HEK293 (cell line): ENCODE data around the gene MBD5.

Experiments used
- BCL11A ChIP-seq: fragments of 450-650 bp; formaldehyde crosslinking; IDR thresholded peaks from 2 replicates; pipeline ENCODE4 v1.5.1; 2016; ENCODE audit warnings: low read depth, missing biosample characterization, missing genetic modification characterization
- FEZF1 ChIP-seq: fragments of 450-650 bp; formaldehyde crosslinking; IDR thresholded peaks from 2 replicates; pipeline ENCODE4 v1.5.1; 2016; ENCODE audit warnings: missing biosample characterization, missing genetic modification characterization
- GLI4 ChIP-seq: fragments of 450-650 bp; formaldehyde crosslinking; IDR thresholded peaks from 2 replicates; pipeline ENCODE4 v1.5.1; 2016; ENCODE audit warnings: missing biosample characterization, missing genetic modification characterization
- KLF8 ChIP-seq: fragments of 450-650 bp; formaldehyde crosslinking; IDR thresholded peaks from 2 replicates; pipeline ENCODE4 v1.5.1; 2016; ENCODE audit warnings: missing biosample characterization, missing genetic modification characterization
- MZF1 ChIP-seq: fragments of 450-650 bp; formaldehyde crosslinking; IDR thresholded peaks from 2 replicates; pipeline ENCODE4 v1.5.1; 2017; ENCODE audit warnings: missing biosample characterization, missing genetic modification characterization, borderline replicate concordance
- PBX3 ChIP-seq: sonication (generic); formaldehyde crosslinking; IDR thresholded peaks from 2 replicates; pipeline ENCODE4 v1.8.1; 2022; ENCODE audit warnings: mild to moderate bottlenecking, moderate library complexity, missing genetic modification reagents
- SP2 ChIP-seq: fragments of 450-650 bp; formaldehyde crosslinking; IDR thresholded peaks from 2 replicates; pipeline ENCODE4 v1.5.1; 2016; ENCODE audit warnings: missing biosample characterization, missing genetic modification characterization
- SP7 ChIP-seq: fragments of 450-650 bp; formaldehyde crosslinking; IDR thresholded peaks from 2 replicates; pipeline ENCODE4 v1.5.1; 2016; ENCODE audit warnings: missing biosample characterization, missing genetic modification characterization
- TCF7L2 ChIP-seq: IDR thresholded peaks from 2 replicates; pipeline ENCODE4 v1.6.1; 2011; ENCODE audit warnings: low read depth, mild to moderate bottlenecking, inconsistent platforms, low read length, moderate library complexity, borderline replicate concordance
- ZBTB20 ChIP-seq: fragments of 450-650 bp; formaldehyde crosslinking; IDR thresholded peaks from 2 replicates; pipeline ENCODE4 v1.5.1; 2016; ENCODE audit warnings: missing biosample characterization, missing genetic modification characterization
- ZBTB8A ChIP-seq: fragments of 450-650 bp; formaldehyde crosslinking; IDR thresholded peaks from 2 replicates; pipeline ENCODE4 v1.5.1; 2016; ENCODE audit warnings: missing biosample characterization, missing genetic modification characterization
- ZEB2 ChIP-seq: fragments of 450-650 bp; formaldehyde crosslinking; IDR thresholded peaks from 2 replicates; pipeline ENCODE4 v1.5.1; 2016; ENCODE audit warnings: missing biosample characterization, missing genetic modification characterization
- ZNF169 ChIP-seq: fragments of 450-650 bp; formaldehyde crosslinking; IDR thresholded peaks from 2 replicates; pipeline ENCODE4 v1.5.1; 2016; ENCODE audit warnings: missing biosample characterization, missing genetic modification characterization
- ZNF2 ChIP-seq: fragments of 450-650 bp; formaldehyde crosslinking; IDR thresholded peaks from 2 replicates; pipeline ENCODE4 v1.5.1; 2016; ENCODE audit warnings: missing biosample characterization, missing genetic modification characterization
- ZNF202 ChIP-seq: fragments of 450-650 bp; formaldehyde crosslinking; IDR thresholded peaks from 2 replicates; pipeline ENCODE4 v1.5.1; 2016; ENCODE audit warnings: missing biosample characterization, missing genetic modification characterization, borderline replicate concordance
- ZNF248 ChIP-seq: fragments of 450-650 bp; formaldehyde crosslinking; IDR thresholded peaks from 2 replicates; pipeline ENCODE4 v1.5.1; 2017; ENCODE audit warnings: missing biosample characterization, missing genetic modification characterization
- ZNF266 ChIP-seq: fragments of 450-650 bp; formaldehyde crosslinking; IDR thresholded peaks from 2 replicates; pipeline ENCODE4 v1.5.1; 2016; ENCODE audit warnings: missing biosample characterization, missing genetic modification characterization, low read depth
- ZNF302 ChIP-seq: fragments of 450-650 bp; formaldehyde crosslinking; IDR thresholded peaks from 2 replicates; pipeline ENCODE4 v1.5.1; 2016; ENCODE audit warnings: missing biosample characterization, missing genetic modification characterization, low read depth
- ZNF311 ChIP-seq: fragments of 450-650 bp; formaldehyde crosslinking; IDR thresholded peaks from 2 replicates; pipeline ENCODE4 v1.5.1; 2017; ENCODE audit warnings: missing biosample characterization, missing genetic modification characterization, borderline replicate concordance
- ZNF324 ChIP-seq: fragments of 450-650 bp; formaldehyde crosslinking; IDR thresholded peaks from 2 replicates; pipeline ENCODE4 v1.5.1; 2016; ENCODE audit warnings: missing biosample characterization, missing genetic modification characterization
- ZNF366 ChIP-seq: fragments of 450-650 bp; formaldehyde crosslinking; conservative IDR thresholded peaks from 2 replicates; pipeline ENCODE4 v1.5.1; 2016; ENCODE audit warnings: missing biosample characterization, missing genetic modification characterization
- ZNF600 ChIP-seq: fragments of 450-650 bp; formaldehyde crosslinking; IDR thresholded peaks from 2 replicates; pipeline ENCODE4 v1.5.1; 2016; ENCODE audit warnings: missing biosample characterization, missing genetic modification characterization
- ZNF624 ChIP-seq: fragments of 450-650 bp; formaldehyde crosslinking; IDR thresholded peaks from 2 replicates; pipeline ENCODE4 v1.5.1; 2017; ENCODE audit warnings: missing biosample characterization, missing genetic modification characterization
- ZNF658 ChIP-seq: fragments of 450-650 bp; formaldehyde crosslinking; IDR thresholded peaks from 2 replicates; pipeline ENCODE4; 2016; ENCODE audit warnings: missing biosample characterization, missing genetic modification characterization
- ZNF707 ChIP-seq: fragments of 450-650 bp; formaldehyde crosslinking; IDR thresholded peaks from 2 replicates; pipeline ENCODE4 v1.5.1; 2016; ENCODE audit warnings: missing biosample characterization, missing genetic modification characterization
- ZNF785 ChIP-seq: fragments of 450-650 bp; formaldehyde crosslinking; IDR thresholded peaks from 2 replicates; pipeline ENCODE4 v1.5.1; 2016; ENCODE audit warnings: missing biosample characterization, missing genetic modification characterization
- ZNF830 ChIP-seq: fragments of 450-650 bp; IDR thresholded peaks from 2 replicates; pipeline ENCODE4 v1.5.0; 2018; ENCODE audit warnings: missing biosample characterization, missing genetic modification characterization, low read depth, mild to moderate bottlenecking, moderate library complexity
- ZNF843 ChIP-seq: fragments of 450-650 bp; formaldehyde crosslinking; IDR thresholded peaks from 2 replicates; pipeline ENCODE4 v1.5.1; 2016; ENCODE audit warnings: missing biosample characterization, missing genetic modification characterization
- ZSCAN30 ChIP-seq: fragments of 450-650 bp; IDR thresholded peaks from 2 replicates; pipeline ENCODE4 v1.5.1; 2018; ENCODE audit warnings: missing biosample characterization, mild to moderate bottlenecking, missing genetic modification characterization, moderate library complexity
- TF ChIP-seq, protein P1 (sequence below): fragments of 450-650 bp; formaldehyde crosslinking; optimal IDR thresholded peaks from 2 replicates; pipeline ENCODE3; 2016; ENCODE audit warnings: missing biosample characterization, mild to moderate bottlenecking, missing genetic modification characterization
- TF ChIP-seq, protein P2 (sequence below): fragments of 450-650 bp; formaldehyde crosslinking; IDR thresholded peaks from 2 replicates; pipeline ENCODE4 v1.5.1; 2016; ENCODE audit warnings: missing biosample characterization, missing genetic modification characterization
- TF ChIP-seq, protein P3 (sequence below): fragments of 450-650 bp; formaldehyde crosslinking; IDR thresholded peaks from 2 replicates; pipeline ENCODE4 v1.5.1; 2017; ENCODE audit warnings: missing biosample characterization, missing genetic modification characterization
- TF ChIP-seq, protein P4 (sequence below): fragments of 450-650 bp; formaldehyde crosslinking; IDR thresholded peaks from 2 replicates; pipeline ENCODE4 v1.5.1; 2016; ENCODE audit warnings: missing biosample characterization, missing genetic modification characterization
- TF ChIP-seq, protein P5 (sequence below): fragments of 450-650 bp; formaldehyde crosslinking; IDR thresholded peaks from 2 replicates; pipeline ENCODE4 v1.5.1; 2016; ENCODE audit warnings: missing biosample characterization, missing genetic modification characterization

The MBD5 gene

DNA sequence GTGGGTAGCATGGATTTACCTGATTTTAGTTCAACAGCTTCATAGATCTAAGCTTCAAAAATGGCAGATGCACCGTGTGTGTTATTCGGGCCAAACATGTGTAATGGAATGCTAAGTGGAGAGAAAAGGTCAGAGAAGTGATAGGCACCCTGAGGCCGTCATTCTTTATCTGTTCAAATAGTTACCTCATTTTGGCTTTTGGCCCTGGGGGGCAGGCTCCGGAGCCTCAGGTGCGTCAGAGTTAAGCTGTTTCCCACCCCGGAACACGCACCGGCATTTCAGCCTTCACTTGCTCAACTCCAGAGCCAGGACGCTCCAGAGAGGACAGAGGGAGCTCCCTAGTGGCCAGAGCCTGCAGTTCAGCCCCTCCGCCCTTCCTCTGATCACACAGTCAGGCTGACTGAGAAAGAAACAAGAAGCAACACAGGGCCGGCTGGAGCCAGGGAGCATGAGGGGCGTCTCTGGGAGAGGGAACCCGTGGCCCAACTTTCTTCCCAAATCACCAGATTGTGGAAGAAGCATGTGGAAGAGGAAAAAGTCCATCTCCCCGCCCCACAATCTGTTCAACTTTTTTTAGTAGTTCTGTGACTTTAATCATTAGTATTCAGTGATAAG is 488.5 kb downstream of the MBD5 start (continued):
- no peak for TF ChIP-seq ZNF311 (tag by site-specific recombination)
- TF ChIP-seq ZNF624 (tag by site-specific recombination) = no peak
- no peak for TF ChIP-seq TCF7L2
- TF ChIP-seq, protein P1, sequence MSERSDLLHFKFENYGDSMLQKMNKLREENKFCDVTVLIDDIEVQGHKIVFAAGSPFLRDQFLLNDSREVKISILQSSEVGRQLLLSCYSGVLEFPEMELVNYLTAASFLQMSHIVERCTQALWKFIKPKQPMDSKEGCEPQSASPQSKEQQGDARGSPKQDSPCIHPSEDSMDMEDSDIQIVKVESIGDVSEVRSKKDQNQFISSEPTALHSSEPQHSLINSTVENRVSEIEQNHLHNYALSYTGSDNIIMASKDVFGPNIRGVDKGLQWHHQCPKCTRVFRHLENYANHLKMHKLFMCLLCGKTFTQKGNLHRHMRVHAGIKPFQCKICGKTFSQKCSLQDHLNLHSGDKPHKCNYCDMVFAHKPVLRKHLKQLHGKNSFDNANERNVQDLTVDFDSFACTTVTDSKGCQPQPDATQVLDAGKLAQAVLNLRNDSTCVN (tag by site-specific recombination) = no peak
- peak; percentile 94 for TF ChIP-seq ZBTB20 (tag by site-specific recombination)
- peak; percentile 61; the same call in 1 of the 2 replicates for TF ChIP-seq ZEB2 (tag by site-specific recombination)
- no peak for TF ChIP-seq ZNF2 (tag by site-specific recombination)
- TF ChIP-seq KLF8 (tag by site-specific recombination) = no peak
- TF ChIP-seq ZNF830 = no peak
- TF ChIP-seq ZBTB8A = no peak
- no peak for TF ChIP-seq ZNF202
- TF ChIP-seq ZNF302 (tag by site-specific recombination) = no peak
- TF ChIP-seq, protein P2, sequence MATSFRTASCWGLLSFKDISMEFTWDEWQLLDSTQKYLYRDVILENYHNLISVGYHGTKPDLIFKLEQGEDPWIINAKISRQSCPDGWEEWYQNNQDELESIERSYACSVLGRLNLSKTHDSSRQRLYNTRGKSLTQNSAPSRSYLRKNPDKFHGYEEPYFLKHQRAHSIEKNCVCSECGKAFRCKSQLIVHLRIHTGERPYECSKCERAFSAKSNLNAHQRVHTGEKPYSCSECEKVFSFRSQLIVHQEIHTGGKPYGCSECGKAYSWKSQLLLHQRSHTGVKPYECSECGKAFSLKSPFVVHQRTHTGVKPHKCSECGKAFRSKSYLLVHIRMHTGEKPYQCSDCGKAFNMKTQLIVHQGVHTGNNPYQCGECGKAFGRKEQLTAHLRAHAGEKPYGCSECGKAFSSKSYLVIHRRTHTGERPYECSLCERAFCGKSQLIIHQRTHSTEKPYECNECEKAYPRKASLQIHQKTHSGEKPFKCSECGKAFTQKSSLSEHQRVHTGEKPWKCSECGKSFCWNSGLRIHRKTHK (tag by site-specific recombination) = no peak
- TF ChIP-seq SP2 = no peak
- no peak for TF ChIP-seq ZNF658 (tag by site-specific recombination)
- TF ChIP-seq ZNF707 = no peak
- TF ChIP-seq ZNF324 (tag by site-specific recombination) = no peak
- no peak for TF ChIP-seq ZNF843
- no peak for TF ChIP-seq BCL11A
- TF ChIP-seq MZF1 (tag by site-specific recombination) = no peak
- 0 out of 2 replicates have a peak, but pooled peaks have one; percentile 20 for TF ChIP-seq ZNF366 (tag by site-specific recombination)
- TF ChIP-seq ZNF600 (tag by site-specific recombination) = peak; percentile 81
- TF ChIP-seq ZNF248 (tag by site-specific recombination) = no peak
- no peak for TF ChIP-seq SP7 (tag by site-specific recombination)
- no peak for TF ChIP-seq ZNF266 (tag by site-specific recombination)
- peak; percentile 52; the same call in 1 of the 2 replicates for TF ChIP-seq ZSCAN30 (tag by site-specific recombination)
- no peak for TF ChIP-seq FEZF1 (tag by site-specific recombination)
- TF ChIP-seq, protein P3, sequence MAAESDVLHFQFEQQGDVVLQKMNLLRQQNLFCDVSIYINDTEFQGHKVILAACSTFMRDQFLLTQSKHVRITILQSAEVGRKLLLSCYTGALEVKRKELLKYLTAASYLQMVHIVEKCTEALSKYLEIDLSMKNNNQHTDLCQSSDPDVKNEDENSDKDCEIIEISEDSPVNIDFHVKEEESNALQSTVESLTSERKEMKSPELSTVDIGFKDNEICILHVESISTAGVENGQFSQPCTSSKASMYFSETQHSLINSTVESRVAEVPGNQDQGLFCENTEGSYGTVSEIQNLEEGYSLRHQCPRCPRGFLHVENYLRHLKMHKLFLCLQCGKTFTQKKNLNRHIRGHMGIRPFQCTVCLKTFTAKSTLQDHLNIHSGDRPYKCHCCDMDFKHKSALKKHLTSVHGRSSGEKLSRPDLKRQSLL = 0 out of 2 replicates have a peak, but pooled peaks have one; percentile 65
- no peak for TF ChIP-seq GLI4 (tag by site-specific recombination)
- no peak for TF ChIP-seq ZNF785 (tag by site-specific recombination)
- no peak for TF ChIP-seq PBX3
- TF ChIP-seq, protein P4, sequence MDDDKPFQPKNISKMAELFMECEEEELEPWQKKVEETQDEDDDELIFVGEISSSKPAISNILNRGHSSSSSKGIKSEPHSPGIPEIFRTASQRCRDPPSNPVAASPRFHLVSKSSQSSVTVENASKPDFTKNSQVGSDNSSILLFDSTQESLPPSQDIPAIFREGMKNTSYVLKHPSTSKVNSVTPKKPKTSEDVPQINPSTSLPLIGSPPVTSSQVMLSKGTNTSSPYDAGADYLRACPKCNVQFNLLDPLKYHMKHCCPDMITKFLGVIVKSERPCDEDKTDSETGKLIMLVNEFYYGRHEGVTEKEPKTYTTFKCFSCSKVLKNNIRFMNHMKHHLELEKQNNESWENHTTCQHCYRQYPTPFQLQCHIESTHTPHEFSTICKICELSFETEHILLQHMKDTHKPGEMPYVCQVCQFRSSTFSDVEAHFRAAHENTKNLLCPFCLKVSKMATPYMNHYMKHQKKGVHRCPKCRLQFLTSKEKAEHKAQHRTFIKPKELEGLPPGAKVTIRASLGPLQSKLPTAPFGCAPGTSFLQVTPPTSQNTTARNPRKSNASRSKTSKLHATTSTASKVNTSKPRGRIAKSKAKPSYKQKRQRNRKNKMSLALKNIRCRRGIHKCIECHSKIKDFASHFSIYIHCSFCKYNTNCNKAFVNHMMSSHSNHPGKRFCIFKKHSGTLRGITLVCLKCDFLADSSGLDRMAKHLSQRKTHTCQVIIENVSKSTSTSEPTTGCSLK (tag by site-specific recombination) = no peak
- TF ChIP-seq, protein P5, sequence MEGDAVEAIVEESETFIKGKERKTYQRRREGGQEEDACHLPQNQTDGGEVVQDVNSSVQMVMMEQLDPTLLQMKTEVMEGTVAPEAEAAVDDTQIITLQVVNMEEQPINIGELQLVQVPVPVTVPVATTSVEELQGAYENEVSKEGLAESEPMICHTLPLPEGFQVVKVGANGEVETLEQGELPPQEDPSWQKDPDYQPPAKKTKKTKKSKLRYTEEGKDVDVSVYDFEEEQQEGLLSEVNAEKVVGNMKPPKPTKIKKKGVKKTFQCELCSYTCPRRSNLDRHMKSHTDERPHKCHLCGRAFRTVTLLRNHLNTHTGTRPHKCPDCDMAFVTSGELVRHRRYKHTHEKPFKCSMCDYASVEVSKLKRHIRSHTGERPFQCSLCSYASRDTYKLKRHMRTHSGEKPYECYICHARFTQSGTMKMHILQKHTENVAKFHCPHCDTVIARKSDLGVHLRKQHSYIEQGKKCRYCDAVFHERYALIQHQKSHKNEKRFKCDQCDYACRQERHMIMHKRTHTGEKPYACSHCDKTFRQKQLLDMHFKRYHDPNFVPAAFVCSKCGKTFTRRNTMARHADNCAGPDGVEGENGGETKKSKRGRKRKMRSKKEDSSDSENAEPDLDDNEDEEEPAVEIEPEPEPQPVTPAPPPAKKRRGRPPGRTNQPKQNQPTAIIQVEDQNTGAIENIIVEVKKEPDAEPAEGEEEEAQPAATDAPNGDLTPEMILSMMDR (tag by site-specific recombination) = peak; percentile 83
- no peak for TF ChIP-seq ZNF169 (tag by site-specific recombination)
